Stromal cell of bone marrow (primary cell): ENCODE results near the gene CRYBG1.

Experiments used
- DNase-seq: peaks from one replicate; pipeline ENCODE4 v3.0.0-alpha.2; 2012; ENCODE audit warnings: low read depth

Gene CRYBG1

DNA sequence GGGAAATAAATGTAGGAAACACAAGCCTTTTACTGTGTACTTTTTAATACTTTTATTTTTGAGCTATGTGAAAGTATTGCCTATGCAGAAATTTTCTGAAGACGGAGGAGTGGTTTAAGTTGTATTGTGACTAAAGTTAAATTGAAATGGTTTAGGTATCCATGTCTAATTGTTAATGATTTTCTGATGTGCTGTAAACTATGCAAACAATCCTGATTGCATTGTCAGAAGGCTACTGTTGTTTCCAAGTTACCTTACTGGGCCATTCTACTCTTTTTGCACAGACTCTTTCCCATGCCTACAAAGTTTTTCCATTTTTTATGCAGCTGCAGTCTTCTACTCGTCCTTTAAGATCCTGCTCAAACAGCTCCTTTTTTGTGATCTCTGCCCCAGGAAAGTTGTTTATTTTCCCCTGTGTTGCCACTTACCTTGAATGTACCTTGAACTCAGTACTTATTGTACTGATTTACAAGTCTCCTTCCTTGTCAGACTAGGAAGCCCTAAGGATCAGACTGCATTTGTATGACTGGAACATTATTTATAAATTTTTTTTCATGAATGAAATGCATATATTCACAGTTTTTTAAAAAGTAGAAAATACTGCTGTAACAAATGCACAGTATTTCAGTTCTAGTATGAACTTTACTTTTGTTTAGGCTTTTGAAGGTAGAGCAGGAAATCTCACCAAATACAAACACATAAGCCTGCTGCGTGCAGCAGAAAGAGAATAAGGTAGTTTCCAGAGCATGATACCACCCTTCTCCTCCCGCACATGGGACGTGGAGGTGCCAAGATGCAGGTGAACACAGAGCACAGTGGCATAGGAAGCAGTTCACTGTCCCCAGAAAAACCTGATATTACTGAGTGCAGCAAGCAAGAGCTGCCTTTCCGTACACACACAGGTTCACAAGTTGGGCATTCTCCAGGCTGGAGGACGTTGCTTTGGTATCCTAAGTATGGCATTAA, 97.8 kb downstream of the CRYBG1 start:
- DNase-seq = no peak

DNA sequence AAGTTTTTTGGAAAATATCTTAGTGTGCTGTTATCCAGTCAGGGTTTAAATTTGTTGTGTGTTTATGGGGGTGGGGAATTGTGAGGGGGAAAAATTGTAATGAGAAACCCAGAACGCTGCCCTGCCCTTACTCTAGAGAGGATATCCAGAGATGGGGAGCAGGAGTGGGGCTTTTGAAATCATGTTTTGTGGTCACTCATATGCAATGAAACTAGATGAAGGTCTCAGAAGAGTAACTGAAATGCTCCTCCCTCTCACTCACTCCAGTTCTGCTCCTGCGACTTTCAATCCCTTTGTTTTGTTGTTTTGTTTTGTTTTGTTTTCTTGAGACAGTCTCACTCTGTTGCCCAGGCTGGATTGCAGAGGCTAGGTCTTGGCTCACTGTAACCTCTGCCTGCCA, 100.0 kb downstream of the CRYBG1 start:
- DNase-seq = no peak

DNA sequence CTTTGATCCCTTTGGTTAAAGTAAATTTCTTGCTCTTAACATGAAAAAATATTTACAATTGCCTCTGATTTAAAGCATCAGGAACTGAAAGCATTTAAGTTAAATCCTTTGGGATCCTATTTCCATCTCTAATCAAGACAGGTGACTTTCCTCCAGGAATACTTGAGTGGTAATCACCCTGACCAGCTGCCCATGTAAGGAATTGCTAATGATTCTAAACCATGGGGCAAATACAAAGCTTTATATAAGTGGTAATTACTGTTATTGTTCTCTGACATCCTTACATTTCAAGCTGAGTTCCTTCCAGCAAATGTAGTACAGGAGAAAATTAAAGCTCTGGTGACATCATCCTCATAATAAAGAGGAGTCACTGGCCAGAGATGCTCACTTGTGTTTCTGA, 100.6 kb downstream of the CRYBG1 start:
- DNase-seq = no peak

DNA sequence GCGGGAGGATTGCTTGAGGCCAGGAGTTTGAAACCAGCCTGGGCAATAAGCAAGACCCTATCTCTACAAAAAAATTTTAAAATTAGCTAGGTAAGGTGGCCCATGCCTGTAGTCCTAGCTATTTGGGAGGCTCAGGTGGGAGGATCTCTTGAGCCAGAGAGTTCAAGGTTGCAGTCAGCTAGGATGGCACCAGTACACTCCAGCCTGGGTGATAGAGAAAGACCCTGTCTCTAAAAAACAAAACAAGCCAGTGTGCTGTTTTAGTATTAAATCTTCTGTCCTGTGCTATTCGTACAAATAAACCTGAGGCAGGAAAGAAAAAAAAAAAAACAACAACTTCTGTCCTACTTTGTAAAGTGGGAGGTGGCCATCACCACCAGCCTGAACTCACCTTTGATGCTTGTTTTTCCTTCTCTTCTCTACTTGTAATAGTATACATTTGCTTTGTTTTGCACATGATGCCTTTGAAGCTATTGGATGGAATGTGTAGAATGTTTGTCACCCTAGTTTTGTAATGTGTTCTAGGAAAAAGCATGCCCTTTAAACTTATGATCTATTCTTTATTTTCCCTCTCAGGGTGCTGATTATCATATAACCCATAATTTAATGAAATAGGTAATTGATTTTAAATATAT, 102.5 kb downstream of the CRYBG1 start:
- DNase-seq = no peak

DNA sequence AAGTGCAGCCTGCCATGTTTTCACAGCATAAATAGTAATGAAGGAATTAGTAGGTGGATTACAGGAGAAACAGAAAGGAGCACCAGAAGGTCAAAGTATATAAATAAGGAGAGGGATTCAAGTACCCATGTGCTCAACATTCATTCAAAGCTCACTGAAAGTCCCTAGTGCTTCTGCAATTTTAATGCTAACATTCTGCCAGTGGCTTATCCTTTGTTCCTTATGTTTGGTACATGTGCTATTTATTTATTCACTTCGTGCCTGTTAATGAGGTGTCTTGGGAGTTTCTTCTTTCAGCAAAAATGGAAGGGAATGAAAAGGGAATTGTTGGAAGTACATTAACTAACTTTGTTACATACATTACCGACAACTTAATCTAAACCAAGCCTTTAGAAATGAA, 105.7 kb downstream of the CRYBG1 start:
- no peak for DNase-seq

DNA sequence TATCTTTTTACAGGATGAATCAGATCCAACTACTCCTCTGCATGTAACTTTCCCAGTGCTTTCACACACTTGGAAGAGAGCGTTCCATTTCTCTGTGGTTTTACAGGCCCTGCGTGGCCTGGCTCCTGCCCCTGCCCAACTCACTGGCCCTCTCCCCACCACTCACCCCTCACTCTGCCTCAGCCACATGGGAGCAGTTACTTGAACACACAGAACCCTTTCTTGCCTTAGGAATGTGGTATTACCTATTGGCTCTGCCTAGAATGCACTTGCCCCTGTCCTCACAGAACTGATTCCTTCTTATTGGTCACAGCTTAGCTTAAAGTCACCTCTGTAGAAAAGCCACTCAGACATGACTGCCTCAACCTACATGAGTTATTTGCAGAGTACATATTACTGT, 108.4 kb downstream of the CRYBG1 start:
- no peak for DNase-seq

DNA sequence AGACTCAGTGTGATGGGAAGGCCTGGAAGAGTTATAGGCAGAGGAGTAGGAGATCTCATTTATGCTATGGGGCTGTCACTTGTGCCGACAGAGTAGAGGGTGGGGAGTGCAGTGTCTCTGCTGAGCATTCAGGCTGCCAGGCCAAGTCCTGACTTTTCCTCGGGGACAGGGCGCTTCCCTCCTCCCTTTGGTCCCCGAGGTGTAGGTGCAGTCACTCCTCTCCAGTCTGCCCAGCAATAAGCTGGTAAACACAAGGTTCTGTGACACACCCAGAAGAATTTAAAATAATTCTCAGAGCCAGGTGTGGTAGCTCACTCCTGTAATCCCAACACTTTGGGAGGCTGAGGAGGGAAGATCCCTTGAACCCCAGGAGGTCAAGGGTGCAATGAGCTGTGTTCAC, 109.4 kb downstream of the CRYBG1 start:
- DNase-seq = no peak

DNA sequence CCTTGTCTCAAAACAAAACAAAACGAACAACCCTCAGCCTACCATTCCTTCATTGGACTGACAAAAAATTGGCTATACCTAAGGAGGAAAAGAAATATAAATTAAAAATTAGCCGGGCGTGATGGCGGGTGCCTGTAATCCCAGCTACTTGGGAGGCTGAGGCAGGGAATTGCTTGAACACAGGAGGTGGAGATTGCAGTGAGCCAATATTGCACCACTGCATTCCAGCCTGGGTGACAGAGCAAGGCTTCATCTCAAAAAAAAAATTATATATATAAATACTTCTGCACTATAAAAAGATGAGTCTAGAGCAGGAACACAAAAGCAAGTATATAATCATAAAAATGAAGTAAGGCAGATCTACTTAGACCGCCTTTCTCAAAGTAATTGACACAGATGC, 109.8 kb downstream of the CRYBG1 start:
- DNase-seq = no peak

DNA sequence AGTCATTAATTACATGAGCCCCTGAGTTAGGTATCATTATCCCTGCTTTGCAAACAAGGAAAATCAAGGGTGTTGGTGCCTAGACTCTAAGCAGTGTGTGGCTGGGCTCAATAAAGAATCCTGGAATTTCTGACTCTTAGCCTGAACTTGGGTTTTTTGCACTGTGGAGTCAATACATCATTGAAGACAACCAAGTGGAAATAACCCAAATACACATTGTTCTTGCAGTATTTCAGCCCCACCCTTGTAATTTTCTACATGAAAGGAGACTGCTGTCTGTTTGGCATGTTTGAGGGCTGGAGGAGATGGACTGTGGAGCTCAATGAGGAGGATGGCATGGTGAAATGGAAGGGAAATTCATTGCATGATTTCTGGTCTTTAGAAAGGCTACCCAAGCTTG, 110.3 kb downstream of the CRYBG1 start:
- no peak for DNase-seq

DNA sequence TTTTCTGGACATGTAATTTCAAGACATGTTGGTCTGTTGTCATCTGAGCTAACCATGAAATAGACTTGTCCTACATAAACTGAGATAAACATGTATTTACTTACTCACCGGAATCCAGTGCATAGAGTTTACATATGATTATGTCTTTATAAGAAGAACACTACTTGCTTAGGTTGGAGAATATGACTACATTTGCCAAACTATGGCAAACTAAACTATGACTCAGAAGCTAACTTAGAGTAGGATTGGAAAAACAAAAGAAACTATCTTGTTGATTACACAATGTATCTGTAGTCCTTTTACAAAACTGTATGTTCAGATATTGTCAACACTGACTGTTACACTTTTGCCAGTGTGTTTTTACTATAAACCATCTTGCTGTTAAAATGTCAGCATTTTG, 113.3 kb downstream of the CRYBG1 start:
- peak; percentile 66 for DNase-seq

DNA sequence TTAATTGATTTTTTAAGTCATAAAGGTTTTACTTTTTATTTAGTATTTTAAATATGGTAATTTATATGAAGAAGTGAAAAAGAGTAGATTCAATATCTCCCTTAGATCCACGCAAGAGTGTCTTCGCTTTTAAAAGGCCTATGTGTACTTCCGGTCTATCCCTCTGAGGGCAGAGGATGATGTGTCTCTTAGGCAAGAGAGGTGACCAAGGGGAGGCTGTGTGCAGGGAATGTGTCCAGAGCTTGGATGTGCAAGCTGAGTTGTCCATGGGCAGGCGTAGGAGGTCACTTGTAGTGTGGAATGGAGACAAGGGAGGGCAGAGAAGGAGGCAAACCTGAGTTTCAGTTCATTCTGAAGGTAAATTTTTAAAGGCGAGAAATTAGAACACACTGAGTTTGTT, 113.9 kb downstream of the CRYBG1 start:
- no peak for DNase-seq

DNA sequence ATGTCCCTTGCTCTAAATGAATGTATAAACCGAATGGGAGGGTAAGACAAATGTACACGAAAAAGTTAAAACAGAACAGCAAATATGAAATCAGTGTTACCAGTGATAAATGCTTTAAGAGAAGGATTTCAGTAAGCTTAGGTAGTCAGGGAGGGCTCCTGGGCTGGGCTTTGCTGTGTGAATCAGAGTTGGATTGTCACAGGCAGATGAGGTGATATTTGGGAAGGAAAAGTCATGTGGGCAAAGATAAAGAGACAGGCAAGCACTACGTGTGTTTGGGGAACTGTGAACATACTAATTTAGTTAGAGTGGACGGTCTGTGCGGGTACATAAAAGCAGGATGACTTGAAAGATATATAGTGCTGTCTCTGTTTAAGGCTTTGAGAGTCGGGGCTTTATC, 114.8 kb downstream of the CRYBG1 start:
- no peak for DNase-seq

DNA sequence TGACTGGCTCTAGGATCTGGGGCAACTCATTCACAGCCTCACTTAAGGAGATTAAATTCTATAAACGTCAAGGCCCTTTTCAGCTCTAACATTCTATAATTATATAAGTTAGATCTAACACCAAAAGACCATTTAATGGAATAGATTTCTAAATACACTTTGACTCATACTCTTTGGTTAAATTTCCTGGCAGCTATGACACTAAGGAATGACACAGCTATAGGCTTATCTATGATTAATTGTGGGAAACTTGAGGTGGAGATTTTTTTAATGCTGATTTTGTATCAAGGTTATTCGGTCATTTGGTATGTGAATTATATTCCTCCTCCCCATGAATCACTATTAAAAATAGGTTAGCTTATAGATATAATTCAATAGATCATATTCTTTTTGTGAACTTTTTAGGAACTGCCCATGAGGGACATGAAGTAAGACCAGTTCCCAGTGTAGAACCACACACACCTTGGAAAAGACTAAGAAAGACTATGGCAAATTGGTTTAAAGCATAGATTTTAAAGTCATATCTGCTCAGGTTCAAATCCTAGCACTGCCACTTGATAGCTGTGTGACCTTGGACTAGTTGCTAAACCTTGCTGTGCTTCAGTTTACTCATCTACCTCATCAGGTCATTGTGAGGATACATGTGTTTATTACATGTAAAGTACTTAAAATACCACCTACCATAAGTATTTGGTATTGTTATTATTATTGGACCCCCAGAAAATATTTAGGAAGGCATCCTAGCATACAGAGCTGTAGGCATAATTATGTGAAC, 116.0 kb downstream of the CRYBG1 start:
- peak; percentile 40 for DNase-seq

DNA sequence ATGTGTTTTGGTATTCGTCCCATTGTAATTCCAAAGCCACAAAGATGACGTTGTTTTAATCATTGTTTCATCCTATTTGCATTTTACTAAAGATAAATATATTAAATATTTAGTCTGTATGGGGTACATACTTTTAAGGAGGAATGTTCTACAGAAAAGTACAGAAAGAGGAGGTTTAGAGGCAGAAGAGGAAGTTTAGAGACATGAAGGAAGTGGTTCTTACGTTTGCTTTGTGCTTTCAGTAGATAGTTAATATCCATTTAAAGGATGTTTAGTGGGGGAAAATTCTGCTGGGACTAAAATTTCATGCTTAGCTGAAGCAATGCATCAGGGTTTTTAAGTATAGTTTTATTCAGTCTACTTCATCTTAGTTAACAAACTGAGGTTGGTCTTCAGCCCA, 116.6 kb downstream of the CRYBG1 start:
- no peak for DNase-seq

DNA sequence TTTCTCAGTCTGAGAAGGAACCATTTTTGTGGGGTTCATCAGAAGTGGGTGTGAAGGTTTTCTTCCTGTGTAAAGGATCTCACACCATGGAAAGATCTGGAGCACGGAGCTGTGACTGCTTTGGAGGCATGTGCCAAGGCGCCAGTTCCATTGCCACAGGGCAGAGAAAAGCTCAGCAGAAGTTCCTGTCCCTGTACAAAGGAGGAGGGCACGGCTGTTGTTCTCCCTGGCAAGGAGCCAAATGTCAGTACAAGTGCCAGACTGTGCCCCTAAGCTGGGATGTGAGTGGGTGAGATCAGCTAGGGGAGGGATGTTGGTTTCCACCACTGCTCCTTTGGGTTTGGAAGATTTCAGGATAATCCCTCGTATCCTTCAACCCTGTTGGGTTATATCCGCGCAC, 117.3 kb downstream of the CRYBG1 start:
- DNase-seq = no peak

DNA sequence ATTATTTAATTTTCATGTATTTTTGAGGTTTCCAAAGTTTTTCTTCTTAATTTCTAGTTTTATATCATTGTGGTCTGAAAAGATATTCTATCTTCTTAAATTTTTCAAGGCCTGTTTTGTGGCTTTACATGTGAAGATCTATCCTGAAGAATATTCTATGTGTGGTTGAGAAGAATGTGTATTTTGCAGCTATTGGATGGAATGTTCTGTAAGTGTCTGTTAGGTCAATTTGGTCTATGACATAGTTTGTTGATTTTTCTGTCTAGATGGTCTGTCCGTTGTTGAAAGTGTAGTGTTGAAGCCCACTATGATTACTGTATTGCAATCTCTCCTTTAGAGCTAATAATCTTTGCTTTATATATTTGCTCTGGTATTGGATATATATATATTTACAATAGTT, 125.7 kb downstream of the CRYBG1 start:
- DNase-seq = no peak

DNA sequence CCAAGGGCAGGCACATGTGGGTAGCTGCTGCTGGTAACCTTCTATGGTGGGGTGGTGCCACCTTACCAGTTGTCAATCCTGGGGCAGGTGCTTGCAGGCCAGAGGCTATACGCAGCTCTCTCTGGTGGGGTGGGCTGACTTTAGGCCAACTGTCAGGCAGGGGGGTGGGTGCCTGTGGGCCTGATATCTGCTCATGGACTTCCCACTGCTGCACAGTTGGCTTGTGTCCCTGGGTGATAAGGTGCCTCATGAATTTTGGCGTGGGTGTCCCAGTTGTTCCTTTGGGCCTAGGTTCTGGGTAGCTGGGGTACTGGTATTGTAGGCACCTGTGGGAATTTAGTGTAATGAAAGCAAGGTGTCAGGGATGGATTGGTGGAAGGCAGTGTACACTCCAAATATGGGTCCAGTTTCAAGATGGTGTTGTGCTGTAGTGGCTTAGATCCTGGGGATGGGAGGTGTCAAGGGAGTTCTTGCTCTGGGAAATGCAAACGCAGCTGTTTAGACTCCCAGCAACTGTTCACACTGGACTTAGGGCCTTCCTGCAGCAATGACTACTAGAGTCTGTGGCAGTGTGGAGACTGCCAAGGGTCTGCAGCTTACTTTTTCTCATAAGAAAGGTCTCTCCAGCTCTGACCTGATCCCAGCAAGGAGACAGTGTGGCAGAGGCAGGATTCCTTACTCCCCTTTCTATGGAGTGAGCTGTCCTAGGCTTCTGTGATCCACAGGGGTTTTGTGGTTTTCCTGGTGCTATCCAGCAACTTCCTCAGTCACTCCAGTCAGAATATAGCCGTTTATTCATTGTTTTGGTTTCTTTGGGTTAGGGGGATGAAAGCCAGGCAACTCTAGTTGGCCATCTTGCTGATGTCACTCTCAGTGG, 128.2 kb downstream of the CRYBG1 start:
- DNase-seq = no peak

DNA sequence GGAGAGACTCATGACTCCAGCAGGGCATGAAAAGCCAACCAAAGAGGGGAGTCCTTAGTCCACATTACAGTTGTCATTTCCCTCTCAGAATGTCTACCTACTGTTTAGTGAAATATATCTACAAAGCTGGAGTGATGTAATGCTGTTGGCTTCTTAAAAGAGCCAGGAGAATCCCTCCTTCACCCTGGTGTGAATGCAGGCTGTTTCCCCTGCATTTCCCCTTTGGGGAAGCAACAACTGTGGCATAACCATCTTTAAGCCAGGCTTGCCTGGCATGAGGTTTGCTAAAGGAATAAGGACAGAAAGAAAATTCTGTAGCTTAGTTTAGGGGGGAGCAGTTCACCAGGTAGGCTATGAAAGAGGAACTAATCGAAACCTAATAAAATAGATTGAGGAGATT, 129.5 kb downstream of the CRYBG1 start:
- no peak for DNase-seq

DNA sequence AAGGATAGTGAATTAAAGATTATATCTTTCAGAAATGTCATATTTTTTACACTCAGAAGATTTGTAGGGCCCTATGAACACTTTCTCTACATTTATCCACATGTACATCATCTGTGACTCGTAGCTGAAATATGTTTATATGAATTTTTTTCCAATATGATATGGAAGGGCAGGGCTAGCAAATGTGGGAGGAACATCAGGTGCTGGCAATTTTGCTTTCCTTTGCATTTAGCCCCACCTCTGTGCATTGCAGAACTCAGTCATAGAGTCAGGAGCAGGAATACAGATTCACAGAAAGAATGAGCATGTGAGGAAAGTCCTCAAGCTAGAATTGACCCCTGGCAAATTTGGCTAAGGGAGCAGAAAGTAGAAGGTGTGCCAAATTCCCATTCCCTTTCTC, 129.9 kb downstream of the CRYBG1 start:
- no peak for DNase-seq

DNA sequence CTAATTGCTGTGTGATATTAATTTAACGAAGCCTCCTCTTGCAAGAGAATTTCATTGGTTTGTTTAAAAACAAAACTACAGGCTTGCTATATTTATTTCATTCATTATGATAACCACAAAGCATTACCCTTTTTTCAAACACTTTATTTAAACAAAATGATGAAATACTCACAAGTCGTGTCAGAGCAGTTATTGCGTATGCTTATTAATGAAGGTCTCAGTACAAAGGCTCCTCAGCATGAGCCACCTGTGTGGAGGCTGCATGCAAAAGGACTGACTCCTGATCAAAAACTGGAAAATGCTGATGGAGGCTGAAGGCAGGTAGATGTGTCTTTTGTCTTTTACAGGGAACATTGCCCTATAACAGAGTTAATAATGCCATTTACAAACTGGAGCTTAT, 130.5 kb downstream of the CRYBG1 start:
- DNase-seq = no peak

DNA sequence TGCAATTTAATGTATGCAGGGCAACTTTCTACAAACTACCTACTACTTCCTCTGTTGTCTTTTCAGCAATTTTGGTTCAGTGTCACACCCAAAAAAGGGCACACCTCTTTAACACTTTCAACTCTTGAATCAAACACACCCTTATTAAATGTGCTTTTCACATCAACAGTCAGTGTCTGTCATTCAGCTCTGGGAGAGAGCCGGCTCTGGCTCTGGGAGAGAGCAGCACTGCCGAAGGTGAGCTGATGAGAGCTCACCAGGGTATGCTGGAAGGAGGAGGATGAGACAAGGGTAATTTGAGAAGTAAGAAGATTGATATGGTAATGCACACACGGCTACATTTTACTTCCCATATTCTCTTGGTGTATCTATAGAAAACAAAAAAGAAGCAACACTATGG, 134.5 kb downstream of the CRYBG1 start:
- DNase-seq = no peak

DNA sequence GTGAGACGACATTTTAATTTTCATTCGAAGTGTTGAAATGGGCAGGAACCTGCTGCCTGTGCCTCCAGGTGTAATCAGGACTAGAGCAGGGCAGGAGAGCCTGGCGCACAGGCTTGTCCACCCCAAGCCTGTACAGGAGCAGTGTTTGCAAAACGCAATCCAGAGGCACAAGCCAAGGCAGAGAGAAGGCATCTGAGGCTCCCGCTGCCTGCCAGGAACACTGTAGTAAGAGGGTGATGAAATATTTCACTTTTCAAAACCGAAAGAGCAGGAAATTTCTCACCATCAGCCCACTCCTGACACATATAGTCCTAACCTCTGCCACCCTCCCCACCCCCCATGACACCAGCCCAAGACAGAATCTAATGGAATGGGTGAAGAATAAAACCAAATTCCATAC, 136.3 kb downstream of the CRYBG1 start:
- no peak for DNase-seq
